ENCODE measurements around the gene LCORL. TPM values are rescaled to one million over a fixed set of nuclear protein-coding genes. Genes with fewer than 3 reads are reported as not detected.
"Not testable (repeated sequence)": the region's sequence is repeated elsewhere in the genome, so short reads cannot be mapped to it uniquely, and the experiment has no call there.

Gene LCORL
- polyA plus RNA-seq, 5 donors = 11.7 to 23.9 (median 19.1) TPM

- DNase-seq = no peak
Measured at GRCh38 chr4:17934286-17934685, 87.3 kb downstream of the LCORL start.

GRCh38 chr4:17933126-17933525, 88.4 kb downstream of the LCORL start:
- no peak for DNase-seq

GRCh38 chr4:17932041-17932440, 89.5 kb downstream of the LCORL start:
- DNase-seq = no peak

- no peak for DNase-seq
Measured at GRCh38 chr4:17930256-17930655, 91.3 kb downstream of the LCORL start.

GRCh38 chr4:17924189-17924588, 97.4 kb downstream of the LCORL start:
- DNase-seq = no peak

GRCh38 chr4:17921451-17921850, 100.1 kb downstream of the LCORL start:
- DNase-seq = no peak

GRCh38 chr4:17920681-17921080, 100.9 kb downstream of the LCORL start:
- no peak for DNase-seq

GRCh38 chr4:17915439-17915838, 106.1 kb downstream of the LCORL start:
- no peak for DNase-seq

GRCh38 chr4:17912011-17912410, 109.5 kb downstream of the LCORL start:
- DNase-seq = no peak

- DNase-seq = no peak
Measured at GRCh38 chr4:17911608-17912007, 109.9 kb downstream of the LCORL start.

- no peak for DNase-seq
Measured at GRCh38 chr4:17898553-17899055, 123.0 kb downstream of the LCORL start.

- DNase-seq = no peak
Measured at GRCh38 chr4:17895481-17895880, 126.1 kb downstream of the LCORL start.

GRCh38 chr4:17894421-17894820, 127.1 kb downstream of the LCORL start:
- no peak for DNase-seq

GRCh38 chr4:17889692-17890091, 131.9 kb downstream of the LCORL start:
- DNase-seq = no peak

- no peak for DNase-seq
Measured at GRCh38 chr4:17884511-17884910, 137.0 kb downstream of the LCORL start.

GRCh38 chr4:17884063-17884462, 137.5 kb downstream of the LCORL start:
- no peak for DNase-seq

GRCh38 chr4:17877661-17878060, 143.9 kb downstream of the LCORL start:
- DNase-seq = no peak

GRCh38 chr4:17876943-17877342, 144.6 kb downstream of the LCORL start:
- no peak for DNase-seq

GRCh38 chr4:17875402-17876070, 146.0 kb downstream of the LCORL start:
- DNase-seq = no peak

- no peak for DNase-seq
Measured at GRCh38 chr4:17869327-17869726, 152.2 kb downstream of the LCORL start.

GRCh38 chr4:17867276-17867675, 154.3 kb downstream of the LCORL start:
- DNase-seq = no peak

GRCh38 chr4:17866810-17867209, 154.7 kb downstream of the LCORL start:
- no peak for DNase-seq

GRCh38 chr4:17865866-17866363, 155.6 kb downstream of the LCORL start:
- DNase-seq = no peak

GRCh38 chr4:17861906-17862305, 159.6 kb downstream of the LCORL start:
- not testable (repeated sequence) for DNase-seq

Data from right lung (tissue), 5 donors.